Measurements from ENCODE around the gene SNAP25.

GRCh38 chr20:10356628-10357027 lies 138.0 kb downstream of the SNAP25 start:
- TF ChIP-seq CTCF (IDR thresholded peaks at IDR 0.05) (no peak), POLR2A (IDR thresholded peaks at IDR 0.05) (no peak)
